GM21786 (cell line): ENCODE data around the gene ZIC4.

Source experiments
- ATAC-seq: cut with Tn5 transposase; IDR thresholded peaks from one replicate; pipeline ENCODE4 v1.9.1; 2021; ENCODE audit not compliant: unreplicated experiment

Gene ZIC4

DNA sequence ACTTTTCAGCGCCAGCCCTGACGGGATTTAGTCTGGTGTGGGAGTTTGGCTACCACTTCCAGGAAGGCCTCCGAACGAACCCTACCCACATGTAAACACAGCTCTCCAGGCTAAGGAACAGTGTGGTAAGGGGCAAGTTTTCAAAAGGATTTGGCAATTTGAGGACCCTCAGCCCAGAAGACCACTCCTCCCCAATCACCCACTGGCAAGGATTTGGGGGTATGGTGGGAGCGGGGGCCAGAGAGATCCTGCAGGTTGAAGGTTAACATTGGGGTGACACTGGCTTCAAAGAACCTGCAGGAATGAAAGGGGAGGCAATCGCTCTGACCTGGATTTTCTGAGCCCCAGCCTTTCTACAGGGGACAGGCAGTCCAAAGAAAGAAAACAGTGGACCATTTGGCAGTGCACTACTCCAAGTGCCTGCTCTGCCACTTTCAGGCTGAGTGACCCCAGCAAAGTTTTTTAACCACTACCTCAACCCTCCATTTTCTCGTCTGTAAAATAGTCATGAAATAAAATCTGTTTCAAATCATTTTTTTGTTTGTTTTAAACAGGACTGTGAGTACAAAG is 34.5 kb downstream of the ZIC4 start:
- ATAC-seq: no peak

DNA sequence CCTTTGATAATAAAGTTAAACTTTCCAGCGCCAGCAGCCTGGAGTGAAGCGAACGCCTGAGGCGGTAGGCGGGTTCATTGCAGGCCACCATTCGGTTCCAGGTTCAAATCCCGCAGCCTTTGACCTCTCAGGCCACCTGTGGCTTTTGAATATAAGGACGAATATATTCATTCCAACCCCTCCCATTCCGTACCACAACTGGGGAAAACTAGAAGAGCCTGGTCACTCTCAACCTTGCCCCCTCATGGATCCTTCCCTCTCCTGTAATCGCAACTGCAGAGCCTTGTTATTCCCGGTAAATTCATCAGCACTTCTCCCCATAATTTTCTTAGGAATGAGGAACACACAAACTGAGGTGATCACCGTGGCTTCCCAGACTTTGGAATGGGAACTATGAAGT is 35.2 kb downstream of the ZIC4 start:
- no peak for ATAC-seq

DNA sequence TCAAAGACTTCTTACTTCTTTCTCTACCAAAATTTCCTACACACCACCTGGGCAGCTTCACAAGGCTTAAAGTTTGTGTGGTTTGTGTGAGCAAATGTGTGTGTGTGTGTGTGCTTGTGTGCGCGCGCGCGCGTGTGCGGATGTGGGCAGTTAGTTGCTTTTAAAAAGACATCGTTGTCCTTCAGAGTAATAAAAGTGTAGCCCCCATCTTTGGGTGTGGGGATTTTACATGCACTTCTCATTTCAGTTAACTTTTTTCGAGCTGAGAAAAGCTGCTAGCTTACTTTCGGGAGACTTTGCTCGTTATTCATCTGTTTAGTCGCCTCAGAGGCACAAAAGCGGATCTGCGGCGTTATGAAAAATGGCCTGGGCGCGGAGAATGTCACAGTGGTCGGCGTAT is 36.0 kb downstream of the ZIC4 start:
- no peak for ATAC-seq

DNA sequence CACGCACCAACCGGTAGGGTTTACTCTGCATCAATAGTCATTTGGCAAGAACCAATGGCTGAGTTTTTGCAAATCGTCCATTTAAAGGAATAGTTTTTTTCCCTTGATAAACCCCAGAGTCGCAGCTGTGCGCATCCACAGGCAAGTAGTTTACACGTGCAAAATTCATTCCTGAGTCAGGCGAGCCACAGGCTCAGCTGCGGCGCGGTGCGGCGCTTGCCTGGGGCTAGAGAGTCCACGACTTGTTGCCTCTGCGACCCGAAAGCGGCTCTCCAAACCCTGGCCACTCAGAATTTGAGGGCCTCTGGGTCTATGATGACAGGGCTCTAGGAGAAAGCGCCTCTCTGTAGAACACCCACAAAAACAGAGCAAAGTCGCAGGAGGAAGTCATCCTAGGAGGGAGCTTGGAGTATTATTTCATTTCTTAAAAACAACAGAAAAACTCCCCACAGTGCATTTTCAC is 36.7 kb downstream of the ZIC4 start:
- no peak for ATAC-seq

DNA sequence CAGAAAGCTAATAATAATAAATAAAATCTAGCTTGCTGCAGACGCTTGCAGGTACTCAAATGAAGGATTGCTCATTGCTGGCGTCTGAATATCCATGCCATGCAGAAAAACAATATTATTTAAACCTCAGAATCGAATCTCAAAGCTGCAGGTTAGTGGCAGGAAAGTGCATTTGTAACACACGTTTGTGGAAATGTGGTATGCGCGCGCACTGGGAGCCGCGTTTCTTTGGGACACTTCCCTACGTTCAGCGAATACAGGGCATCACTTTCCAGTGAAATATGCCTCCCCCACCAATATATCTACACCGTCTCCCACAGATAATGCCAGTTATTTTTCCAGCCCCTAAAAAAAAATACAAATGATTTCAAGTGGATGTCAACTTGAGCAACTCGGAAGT is 37.1 kb downstream of the ZIC4 start:
- no peak for ATAC-seq

DNA sequence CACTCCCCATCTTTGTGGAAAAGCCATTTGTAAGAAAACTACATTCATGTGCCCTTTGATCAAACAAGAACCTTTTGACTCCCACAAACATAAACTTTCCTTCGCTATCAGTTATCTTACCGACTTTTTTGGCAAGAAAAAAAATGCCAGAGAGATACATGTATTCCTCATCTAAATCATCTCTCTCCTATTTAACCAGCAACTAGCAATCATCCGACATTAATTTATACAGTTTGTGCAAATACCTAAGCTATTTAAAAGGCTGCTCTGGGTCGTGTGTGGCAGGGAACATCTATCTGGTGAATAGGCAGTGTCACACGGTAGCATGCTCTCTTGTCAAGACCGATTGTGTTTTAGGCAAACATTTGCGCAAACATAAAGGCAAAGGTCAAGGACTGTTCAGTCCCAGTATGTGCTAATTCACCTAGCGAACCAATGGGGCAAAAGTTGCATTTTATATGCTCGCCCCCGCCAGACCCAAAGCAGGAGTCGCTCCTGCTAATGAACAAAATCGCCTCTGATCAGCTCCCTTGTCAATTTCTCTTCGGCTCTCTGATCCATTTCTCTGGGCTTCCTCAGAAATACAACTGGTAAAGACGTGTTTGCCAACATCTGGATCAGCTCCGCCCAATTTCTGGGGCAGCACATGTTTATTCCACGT is 37.7 kb downstream of the ZIC4 start:
- no peak for ATAC-seq

DNA sequence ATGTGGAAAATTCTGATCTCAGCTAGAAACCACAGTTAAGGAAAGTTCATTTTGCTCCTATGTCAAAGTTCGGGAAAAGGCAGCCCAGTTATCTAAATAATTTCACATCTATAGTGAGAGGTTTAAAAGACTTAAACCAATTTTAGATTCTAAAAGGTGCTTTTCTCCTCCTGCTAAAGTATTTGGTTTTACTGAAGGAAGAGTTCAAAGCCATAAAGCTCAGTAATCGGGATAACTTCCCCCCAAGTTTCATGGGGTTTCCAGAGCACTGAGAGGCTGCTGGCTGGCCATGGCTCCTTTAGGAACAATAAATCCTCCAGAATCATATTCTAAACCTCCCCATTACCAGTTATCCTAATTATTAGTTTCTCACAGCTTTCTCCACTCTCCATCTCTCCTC is 38.2 kb downstream of the ZIC4 start:
- no peak for ATAC-seq

DNA sequence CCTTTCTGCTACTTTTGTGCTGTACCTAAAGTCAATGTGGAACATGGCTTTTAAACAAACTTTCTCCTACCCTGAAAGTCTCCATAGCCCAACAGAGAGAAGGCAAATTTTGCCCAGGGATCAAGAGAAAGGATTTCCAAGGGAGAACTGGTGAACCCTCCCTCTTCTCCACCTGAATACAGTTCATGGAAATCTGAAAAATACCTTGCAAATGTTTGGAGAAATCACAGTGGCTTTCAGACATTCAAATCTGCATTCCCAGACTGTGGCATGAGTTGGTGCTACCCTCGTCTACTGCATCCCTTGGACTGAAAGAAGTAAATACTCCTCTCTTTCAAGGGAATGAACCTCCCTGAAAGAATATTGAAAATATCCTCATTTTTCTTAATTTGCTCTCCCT is 38.7 kb downstream of the ZIC4 start:
- no peak for ATAC-seq

DNA sequence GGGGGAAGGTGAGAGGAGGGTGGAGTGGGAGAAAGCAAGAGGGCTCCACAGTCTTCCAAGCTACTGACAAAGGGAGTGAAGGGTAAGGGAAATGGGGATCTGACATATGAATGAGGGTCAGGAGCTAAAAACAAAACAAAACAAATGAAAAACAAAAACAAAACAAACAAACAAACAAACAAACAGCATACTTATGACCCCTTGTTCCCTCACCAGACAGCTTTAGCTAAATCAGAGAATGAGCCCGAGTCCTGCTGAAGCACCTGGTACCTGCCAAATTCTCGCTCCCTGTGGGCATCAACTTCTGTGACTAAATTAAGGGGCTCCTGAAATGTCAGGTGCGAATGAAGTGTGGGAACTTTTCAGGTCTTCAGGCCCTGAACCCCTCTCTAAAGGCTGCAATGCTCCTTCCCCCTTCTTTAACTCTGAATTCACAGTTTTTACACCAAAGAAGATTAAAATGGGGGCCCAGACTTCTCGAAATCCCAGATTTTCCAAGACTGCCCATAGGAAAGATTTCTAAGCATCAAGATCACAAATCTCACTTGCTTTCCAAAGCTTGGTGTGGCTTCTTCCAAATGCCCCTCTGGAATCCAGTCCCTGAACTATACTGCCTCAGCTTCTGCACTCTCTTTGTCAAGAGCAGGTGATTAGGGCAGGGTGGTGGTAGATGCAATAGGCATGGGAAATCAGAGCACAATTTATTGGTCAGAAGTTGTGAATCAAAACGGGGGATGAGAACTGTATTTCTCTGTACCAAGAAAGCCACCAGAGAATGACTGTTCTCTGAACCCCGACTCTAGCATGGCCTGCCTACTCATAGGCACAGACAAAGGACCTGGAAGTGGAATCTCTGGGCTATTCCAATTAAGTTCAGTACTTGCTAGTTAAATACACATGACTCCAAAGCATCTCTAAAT is 40.9 kb downstream of the ZIC4 start:
- ATAC-seq: no peak

DNA sequence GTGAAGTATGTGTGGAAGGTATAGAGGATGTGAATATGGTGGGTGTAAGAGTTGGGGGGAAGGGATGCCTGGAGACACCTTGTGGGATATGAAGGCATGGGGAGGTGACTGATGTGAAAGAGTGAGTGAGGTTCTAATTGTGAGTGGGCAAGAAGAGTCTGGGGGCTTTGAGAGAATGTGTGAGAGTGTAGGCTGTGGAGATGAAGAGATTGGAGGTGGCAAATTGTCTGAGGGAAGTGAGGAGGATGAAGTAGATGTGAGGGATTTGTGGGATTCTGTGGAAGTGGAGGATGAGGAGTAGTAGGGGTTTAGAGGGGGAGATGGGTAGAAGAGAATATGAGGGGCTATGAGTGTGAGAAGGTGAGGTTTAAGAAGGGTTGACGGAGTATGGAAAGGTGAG is 41.6 kb downstream of the ZIC4 start:
- ATAC-seq: no peak

DNA sequence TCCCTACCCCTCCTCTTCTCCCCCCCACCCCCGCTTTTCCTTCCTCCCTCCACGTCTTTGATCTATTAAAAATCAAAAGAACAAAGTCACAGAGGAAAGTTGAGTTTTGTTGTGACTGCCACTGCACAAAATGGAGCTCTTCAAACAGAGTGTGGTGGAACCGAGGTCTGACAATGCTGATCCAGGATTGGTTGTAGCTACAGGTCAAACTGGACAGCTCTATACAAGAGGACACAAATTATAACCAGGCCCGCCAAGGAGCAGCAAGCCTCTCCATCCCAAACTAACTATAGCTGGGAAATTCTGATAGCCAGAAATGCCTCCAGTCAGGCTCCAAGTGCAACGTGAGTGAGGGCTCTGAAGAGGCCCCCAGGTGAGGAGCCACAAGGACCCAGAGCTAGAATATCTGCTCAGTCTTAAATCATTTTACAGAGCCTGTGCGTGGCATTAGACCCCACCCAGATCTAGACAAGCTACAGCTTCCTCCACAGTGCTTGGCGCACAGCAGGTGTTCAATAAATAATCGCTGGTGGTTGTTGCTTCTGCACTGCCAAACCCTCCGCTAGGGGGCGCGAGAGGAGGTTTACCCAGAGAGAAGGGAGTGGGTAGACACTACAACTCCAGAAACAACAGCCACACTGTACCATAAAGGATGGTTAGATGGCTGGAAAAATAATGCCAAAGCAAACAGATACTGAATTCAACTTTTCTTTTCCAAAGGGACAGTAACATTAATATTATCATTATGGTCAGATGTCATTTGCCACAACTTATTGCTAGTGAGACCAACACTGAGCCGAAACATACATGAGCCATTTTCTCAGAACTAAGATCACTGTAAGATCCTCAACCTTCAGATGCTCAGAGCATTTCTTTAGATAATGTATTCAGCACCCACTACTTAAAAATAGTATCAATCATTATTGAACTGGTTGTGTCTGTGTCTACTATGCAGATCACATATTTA is 44.6 kb downstream of the ZIC4 start:
- no peak for ATAC-seq

DNA sequence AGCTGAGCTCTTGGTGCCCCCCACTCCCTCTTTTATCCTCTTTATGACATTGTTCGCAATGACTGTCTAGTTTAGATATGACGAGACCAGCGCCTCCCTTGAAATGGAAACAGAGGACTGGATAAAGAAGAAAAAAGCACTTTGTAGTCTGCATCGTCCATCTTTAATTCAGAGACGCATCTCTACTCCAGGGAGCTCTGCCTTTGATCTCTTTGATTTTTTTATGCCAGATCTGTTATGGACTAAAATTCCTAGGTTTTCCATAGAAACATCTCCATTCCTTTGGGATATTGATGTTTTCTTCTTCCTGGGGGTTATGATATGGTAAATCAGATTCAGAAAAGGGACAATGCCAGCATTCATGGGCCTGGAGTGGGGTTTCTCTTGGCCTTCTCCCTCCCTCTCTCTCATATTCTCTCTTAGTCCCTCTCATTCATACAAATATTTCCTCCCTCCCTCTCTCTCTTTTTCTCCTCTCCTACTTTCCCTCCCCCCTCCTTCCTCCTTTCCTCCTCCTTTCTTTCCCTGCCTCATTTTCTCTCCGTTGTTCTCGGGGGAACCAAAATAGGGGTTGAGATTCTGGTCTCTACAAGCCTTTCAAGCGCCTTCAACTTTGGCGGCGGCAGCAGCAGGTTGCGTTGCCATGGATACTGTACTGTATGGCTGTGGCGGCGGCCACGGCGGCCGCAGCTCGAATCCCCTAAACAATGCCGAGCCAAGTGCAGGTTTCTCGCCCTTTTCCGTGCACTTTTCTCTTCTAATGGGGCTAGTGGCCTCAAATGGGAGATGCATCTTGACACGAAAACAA is 45.5 kb downstream of the ZIC4 start:
- ATAC-seq: no peak

DNA sequence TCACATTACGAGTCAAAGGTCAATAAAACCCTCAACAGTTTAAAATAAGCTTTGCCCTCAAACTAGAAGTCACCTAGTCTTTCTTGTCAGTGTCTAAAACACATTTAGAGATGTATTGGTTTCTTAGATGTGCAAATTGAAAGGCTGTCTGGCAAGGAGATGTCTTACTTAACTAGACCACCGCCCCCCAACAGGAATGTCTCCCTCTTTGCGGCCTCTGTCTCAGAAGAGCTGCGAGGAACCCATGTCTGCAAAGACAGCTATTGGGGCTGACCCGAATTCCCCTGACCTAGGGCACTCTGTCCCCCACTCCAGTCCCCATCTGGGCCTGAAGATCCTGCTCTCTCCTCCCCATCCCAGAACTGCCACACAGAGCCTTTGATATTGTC is 46.3 kb downstream of the ZIC4 start:
- no peak for ATAC-seq

DNA sequence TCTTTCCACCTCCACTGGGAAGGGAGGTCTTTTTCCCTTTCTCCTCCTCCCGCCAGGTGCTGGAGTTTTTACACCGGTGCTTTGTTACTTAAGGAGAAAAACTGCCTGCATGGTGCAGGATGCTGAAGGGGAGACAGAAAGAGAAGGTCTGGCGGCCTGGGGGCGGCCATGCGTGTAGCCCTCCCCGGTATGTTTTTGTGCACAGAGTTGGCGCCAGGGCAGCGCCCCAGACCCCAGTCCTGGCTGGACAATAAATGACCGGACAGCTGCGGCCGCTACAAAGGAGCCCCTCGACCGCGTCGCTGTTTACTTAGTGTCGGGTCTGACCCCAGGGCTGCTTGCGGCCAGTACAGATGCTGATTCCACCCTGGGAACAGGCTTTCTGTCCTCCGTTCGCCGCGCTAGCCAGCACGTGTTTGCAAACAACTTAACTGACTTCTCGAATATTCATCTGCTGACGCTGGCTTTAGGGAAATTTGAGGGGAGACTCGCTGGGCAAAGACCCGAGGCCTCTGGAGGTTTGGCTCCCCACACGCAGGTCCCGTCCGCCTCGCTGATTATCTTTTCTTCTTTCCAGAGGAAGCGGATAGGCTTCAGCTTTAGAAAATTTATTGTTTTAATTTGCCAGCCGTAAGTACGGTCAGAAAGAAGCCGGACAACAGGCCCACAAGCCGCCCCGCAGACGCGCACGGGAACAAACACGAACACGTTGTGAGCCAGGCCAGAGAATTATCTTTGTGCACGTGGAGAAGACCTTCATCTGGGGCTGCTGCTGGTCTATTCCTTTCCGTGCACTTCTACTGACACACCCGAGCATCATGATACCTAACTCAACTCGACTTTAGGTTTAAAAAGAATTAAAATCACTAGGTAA is 46.9 kb downstream of the ZIC4 start:
- ATAC-seq: no peak

DNA sequence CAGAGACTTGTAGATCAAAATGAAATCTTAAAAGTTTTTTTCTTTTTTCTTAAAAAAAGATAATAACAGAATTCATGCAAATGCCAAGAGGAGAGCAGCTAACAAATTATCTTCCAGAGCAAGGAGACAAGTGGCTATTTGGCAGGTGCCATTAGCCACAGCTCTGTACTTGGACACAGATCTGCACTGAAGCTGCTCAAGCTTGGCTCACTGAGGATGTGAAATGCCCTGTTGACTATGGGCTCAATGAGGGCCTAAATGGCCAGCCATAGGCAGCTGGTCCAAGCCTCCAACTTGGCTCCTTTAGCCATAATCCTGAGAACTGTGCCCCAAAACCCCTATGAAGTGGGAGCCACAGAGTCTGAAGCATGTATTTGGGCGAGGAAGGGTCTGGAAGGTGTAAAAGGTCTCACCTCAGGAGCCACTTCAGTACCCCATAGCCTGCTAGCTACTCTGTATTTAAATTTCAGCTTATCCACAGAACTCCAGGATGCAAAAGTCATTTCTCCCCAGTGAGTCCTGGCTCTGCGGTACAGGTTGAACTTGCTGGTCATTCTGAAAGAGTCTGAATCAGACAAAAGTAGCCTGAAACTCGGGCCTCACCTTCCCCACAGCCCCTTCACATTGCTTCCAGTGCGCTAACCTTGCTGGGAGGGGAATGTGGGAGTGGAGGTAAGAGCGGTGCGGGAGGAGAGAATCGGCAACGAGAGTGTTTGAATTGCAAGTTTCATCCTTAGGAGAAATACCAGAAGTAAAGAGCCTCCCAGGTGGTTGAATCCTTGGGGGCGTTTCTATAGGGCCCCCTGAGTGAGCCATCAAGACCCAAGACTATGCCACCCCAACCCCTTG is 48.0 kb downstream of the ZIC4 start:
- no peak for ATAC-seq

DNA sequence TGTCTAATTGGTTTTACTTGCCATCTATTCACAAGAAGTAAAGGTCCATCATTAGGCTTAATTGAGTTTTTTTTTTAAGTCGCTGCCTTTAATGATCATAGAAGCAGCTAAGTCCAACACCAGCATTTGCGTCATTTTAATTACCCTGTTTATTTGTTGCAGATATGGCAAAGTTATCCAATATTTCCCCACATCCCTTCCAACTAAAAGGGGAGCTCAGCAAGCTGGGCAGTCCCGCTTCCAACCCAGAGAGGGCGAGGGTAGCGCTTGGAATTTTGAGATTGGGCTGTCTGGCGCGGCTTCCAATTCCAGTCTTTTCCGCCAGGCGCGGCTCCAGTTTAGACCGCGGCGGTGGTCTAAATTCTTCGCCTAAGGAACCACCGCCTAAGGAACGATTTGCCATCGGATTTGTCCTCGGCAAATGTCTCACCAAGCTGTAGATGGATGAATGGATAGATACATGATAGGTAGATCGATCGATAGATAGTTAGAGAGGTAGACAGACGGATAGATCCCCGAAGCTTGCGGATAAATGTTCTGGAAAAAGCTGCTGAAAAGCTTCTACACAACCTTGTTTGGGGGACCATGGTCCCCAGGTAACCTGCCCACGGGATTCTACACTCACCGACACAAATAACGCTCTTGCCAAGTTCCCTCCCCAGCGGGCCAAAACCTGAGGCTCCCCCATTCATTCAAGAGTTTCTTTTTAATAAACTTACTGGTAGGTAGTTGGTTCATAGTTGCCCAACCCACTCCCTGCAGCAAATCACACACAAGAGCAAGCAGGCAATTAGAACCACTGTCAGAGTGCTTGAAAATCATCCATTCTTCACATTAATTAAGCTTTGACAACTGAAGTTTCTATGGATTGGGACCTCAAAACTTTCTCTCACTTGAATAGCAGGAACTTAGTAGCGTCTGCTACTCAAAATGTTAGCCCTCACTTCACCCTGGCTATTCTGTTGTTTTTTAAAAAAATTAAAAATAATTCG is 49.1 kb downstream of the ZIC4 start:
- no peak for ATAC-seq
